Karpas-422 (cell line): ENCODE results near the gene OTUB2. TPM values are rescaled to one million over a fixed set of nuclear protein-coding genes. Genes with fewer than 3 reads are reported as not detected.

ENCODE experiments used
- DNase-seq: peaks from one replicate; pipeline ENCODE4 v3.0.0-alpha.2; 2015
- H2AFZ ChIP-seq: fragments of 200-600 bp; sonication (generic); 2 replicates; pipeline ENCODE4 v1.6.1; 2014; ENCODE audit warnings: antibody characterized with exemption, low read length, mixed read lengths
- H3K27ac ChIP-seq: fragments of 200-600 bp; sonication (generic); 2 replicates; pipeline ENCODE4 v1.5.1; 2014; ENCODE audit warnings: mild to moderate bottlenecking, low read length, moderate library complexity
- H3K27me3 ChIP-seq: fragments of 200-600 bp; sonication (generic); 2 replicates; pipeline ENCODE4 v1.6.1; 2014; ENCODE audit warnings: low read length, mixed read lengths
- H3K36me3 ChIP-seq: fragments of 200-600 bp; sonication (generic); 2 replicates; pipeline ENCODE4 v1.6.1; 2014; ENCODE audit warnings: low read length, mixed read lengths; ENCODE audit not compliant: insufficient read depth
- H3K4me1 ChIP-seq: fragments of 200-600 bp; sonication (generic); 2 replicates; pipeline ENCODE4 v1.6.1; 2014; ENCODE audit warnings: mild to moderate bottlenecking, low read length, mixed read lengths
- H3K4me2 ChIP-seq: fragments of 200-600 bp; sonication (generic); 2 replicates; pipeline ENCODE4 v1.6.1; 2014; ENCODE audit warnings: low read length, low read depth, mild to moderate bottlenecking; ENCODE audit not compliant: poor library complexity, severe bottlenecking
- H3K4me3 ChIP-seq: fragments of 200-600 bp; sonication (generic); 2 replicates; pipeline ENCODE4 v1.5.1; 2014; ENCODE audit warnings: mild to moderate bottlenecking, antibody characterized with exemption, low read length, mixed read lengths
- H3K79me2 ChIP-seq: fragments of 200-600 bp; sonication (generic); 2 replicates; pipeline ENCODE4 v1.6.1; 2014; ENCODE audit warnings: mild to moderate bottlenecking, low read length, mixed read lengths
- H3K9ac ChIP-seq: fragments of 200-600 bp; sonication (generic); 2 replicates; pipeline ENCODE4 v1.6.0; 2014; ENCODE audit warnings: low read length
- H3K9me2 ChIP-seq: fragments of 200-600 bp; sonication (generic), shearing (Covaris generic); replicated peaks from 2 replicates; pipeline ENCODE4 v1.6.0; 2014; ENCODE audit warnings: mild to moderate bottlenecking, low read length, moderate library complexity; ENCODE audit not compliant: insufficient read depth
- H3K9me3 ChIP-seq: fragments of 300-700, 200-600 bp; sonication (generic); 2 replicates; pipeline ENCODE4 v1.6.1; 2014; ENCODE audit warnings: low read length, mixed read lengths
- H4K20me1 ChIP-seq: fragments of 200-600 bp; sonication (generic); 2 replicates; pipeline ENCODE4 v1.6.1; 2014; ENCODE audit warnings: mild to moderate bottlenecking, antibody characterized with exemption, low read length, low read depth; ENCODE audit not compliant: insufficient read depth
- total RNA-seq: library from RNA; depleted of rRNA; stranded (reverse); fragments of >200 nt; shearing (Covaris generic); gene quantifications from 2 replicates; pipeline ENCODE4 v1.2.3, GENCODE V29; 2014; ENCODE audit warnings: low replicate concordance

OTUB2 gene
- total RNA-seq, 1 experiment from 2014 or later: not detected

DNA sequence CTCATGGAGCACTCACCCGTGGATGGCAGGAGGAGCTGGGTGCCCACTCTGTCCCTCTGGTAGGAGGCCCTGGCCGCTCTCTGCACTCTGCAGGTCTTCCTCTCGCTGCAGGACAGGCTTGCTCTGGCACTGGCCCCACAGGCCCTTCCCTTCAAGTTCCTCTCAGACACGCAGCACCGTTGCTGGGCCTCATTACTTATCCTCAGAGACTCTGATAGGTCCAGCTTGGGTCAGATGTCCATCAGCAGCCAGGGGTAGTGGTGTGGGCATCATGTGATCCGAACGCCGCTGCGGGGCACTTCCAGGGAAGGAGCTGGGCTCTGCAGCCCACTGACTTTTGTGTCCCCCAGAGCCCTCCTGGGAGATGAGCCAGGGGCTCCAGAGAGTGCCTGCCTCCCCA is 11.8 kb downstream of the OTUB2 start:
- no peaks in the 10 kb centered on the region for H3K9me3 ChIP-seq
- H3K4me1 ChIP-seq: no peaks in the 10 kb centered on the region
- H3K36me3 ChIP-seq: no peaks in the 10 kb centered on the region
- no peak overlapping the region for H3K4me2 ChIP-seq
- H4K20me1 ChIP-seq: no peaks in the 10 kb centered on the region
- H3K9ac ChIP-seq: no peak overlapping the region
- H2AFZ ChIP-seq: no peak overlapping the region
- H3K79me2 ChIP-seq: no peaks in the 10 kb centered on the region
- no peak overlapping the region for H3K4me3 ChIP-seq
- no peaks in the 10 kb centered on the region for H3K9me2 ChIP-seq
- no peaks in the 10 kb centered on the region for H3K27me3 ChIP-seq
- no peak overlapping the region for H3K27ac ChIP-seq
- no peak for DNase-seq

DNA sequence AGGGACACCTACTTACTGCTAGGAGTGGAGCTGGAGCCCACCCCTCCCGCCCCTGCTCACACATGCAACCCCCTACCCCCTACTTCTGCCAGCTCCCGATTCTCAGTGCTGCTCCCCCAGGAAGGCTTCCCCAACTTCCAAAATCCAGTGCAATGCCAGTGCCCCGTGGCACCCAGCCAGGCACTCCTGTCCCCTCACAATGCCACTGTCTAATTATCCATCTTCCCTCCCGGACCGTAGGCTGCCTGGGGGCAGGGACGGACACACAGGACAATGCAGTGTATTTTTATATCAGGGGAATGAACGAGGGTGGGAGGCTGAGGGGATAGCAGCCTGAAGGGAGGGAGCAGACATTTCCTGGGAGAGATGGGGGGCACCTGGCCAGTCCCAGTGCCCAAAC is 12.4 kb downstream of the OTUB2 start:
- no peaks in the 10 kb centered on the region for H3K9me3 ChIP-seq
- H3K4me3 ChIP-seq: no peak overlapping the region
- H3K36me3 ChIP-seq: no peaks in the 10 kb centered on the region
- no peak overlapping the region for H3K4me2 ChIP-seq
- no peaks in the 10 kb centered on the region for H3K27me3 ChIP-seq
- no peaks in the 10 kb centered on the region for H3K9me2 ChIP-seq
- H3K4me1 ChIP-seq: no peaks in the 10 kb centered on the region
- H2AFZ ChIP-seq: no peak overlapping the region
- peaks cover 4% of the 10 kb centered on the region; the same call in 1 of the 2 replicates for H4K20me1 ChIP-seq
- H3K9ac ChIP-seq: no peak overlapping the region
- H3K27ac ChIP-seq: no peak overlapping the region
- H3K79me2 ChIP-seq: no peaks in the 10 kb centered on the region
- DNase-seq: no peak

DNA sequence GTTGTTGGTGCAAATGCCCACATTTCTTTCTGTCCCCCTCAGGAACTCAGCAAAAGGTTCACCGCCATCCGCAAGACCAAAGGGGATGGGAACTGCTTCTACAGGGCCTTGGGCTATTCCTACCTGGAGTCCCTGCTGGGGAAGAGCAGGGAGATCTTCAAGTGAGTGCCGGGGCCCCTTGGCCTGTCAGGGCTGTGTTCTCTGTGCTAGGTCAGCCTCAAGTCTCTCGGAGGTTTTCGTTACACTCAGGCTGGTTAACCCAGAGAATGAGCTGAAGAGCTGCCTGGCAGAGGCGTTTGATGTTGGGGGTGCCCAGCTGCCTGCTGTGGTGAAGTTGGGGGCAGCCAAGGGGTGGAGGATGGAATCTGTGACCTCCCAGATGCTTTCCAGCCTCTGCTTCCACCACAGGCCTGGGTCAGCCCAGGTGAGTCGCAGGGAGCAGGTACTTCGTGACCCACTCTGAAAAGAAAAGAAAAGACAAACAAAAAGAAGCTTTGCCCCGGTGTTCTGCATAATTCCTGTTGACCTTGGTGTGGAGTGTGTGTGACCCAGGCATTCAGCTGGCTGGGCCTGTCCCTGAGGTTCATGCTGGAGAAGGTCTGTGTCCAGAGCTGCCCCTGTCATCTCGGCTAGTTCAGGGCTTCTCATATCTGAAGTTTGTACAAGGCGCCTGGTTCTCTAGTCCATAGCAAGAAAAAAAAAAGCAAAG is 12.9 kb downstream of the OTUB2 start:
- H4K20me1 ChIP-seq: peaks cover 5% of the 10 kb centered on the region; the same call in 1 of the 2 replicates
- H2AFZ ChIP-seq: no peak overlapping the region
- no peaks in the 10 kb centered on the region for H3K9me3 ChIP-seq
- H3K79me2 ChIP-seq: no peaks in the 10 kb centered on the region
- H3K4me3 ChIP-seq: no peak overlapping the region
- H3K27me3 ChIP-seq: no peaks in the 10 kb centered on the region
- no peaks in the 10 kb centered on the region for H3K9me2 ChIP-seq
- no peak overlapping the region for H3K4me2 ChIP-seq
- DNase-seq: no peak
- no peak overlapping the region for H3K27ac ChIP-seq
- no peaks in the 10 kb centered on the region for H3K4me1 ChIP-seq
- no peak overlapping the region for H3K9ac ChIP-seq
- no peaks in the 10 kb centered on the region for H3K36me3 ChIP-seq

DNA sequence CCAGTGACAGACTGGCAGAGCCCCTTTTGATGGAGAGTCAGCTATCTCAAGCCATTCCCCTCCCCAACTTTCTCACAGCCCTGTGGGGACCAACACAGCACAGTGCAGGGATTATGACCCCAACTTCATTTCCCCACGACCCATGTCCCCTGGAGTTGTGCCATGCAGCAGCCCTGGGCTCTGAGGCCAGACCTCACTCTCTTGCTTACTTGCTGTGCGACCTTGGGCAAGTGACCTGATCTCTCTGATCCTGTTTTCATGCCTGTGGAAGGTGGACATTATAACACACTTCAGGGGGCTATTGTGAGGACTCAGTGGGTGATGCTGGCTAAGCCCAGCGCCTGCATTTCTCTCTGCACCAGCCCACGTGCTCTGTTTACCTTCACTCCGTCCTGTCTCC is 14.1 kb downstream of the OTUB2 start:
- Histone ChIP-seq H3K9ac (no peak overlapping the region), H4K20me1 (peaks cover 5% of the 10 kb centered on the region; the same call in 1 of the 2 replicates), H3K79me2 (no peaks in the 10 kb centered on the region), H3K36me3 (no peaks in the 10 kb centered on the region), H3K9me2 (no peaks in the 10 kb centered on the region), H3K4me1 (no peaks in the 10 kb centered on the region), H3K4me2 (no peak overlapping the region), H3K9me3 (no peaks in the 10 kb centered on the region), H2AFZ (no peak overlapping the region), H3K27ac (no peak overlapping the region), H3K4me3 (no peak overlapping the region), H3K27me3 (no peaks in the 10 kb centered on the region)
- DNase-seq: no peak

DNA sequence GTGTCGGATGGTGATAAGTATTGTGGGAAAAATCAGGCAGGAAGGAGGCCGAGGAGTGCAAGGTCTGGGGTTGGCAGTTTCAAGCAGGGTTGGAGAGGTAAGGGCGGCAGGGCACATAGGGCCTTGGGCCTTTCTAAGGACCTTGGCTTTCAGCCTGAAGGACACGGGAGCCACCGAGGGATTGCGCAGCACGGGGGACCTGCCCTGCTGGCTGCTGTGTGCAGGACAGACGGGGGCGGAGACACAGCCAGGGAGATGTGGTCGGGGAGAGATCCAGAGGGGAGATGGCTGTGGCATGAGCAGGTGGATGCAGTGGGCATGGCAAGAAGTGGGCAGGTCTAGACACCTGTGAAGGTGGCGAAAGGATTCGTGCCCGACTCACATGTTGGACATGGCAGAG is 14.7 kb downstream of the OTUB2 start:
- H3K9ac ChIP-seq: no peak overlapping the region
- H3K4me1 ChIP-seq: no peaks in the 10 kb centered on the region
- H3K36me3 ChIP-seq: peaks cover 4% of the 10 kb centered on the region; the same call in 1 of the 2 replicates
- no peaks in the 10 kb centered on the region for H3K9me2 ChIP-seq
- no peaks in the 10 kb centered on the region for H3K9me3 ChIP-seq
- H4K20me1 ChIP-seq: peaks cover 5% of the 10 kb centered on the region; the same call in 1 of the 2 replicates
- H3K79me2 ChIP-seq: no peaks in the 10 kb centered on the region
- H3K4me2 ChIP-seq: no peak overlapping the region
- H2AFZ ChIP-seq: no peak overlapping the region
- no peak overlapping the region for H3K4me3 ChIP-seq
- DNase-seq: no peak
- H3K27ac ChIP-seq: no peak overlapping the region
- H3K27me3 ChIP-seq: no peaks in the 10 kb centered on the region

DNA sequence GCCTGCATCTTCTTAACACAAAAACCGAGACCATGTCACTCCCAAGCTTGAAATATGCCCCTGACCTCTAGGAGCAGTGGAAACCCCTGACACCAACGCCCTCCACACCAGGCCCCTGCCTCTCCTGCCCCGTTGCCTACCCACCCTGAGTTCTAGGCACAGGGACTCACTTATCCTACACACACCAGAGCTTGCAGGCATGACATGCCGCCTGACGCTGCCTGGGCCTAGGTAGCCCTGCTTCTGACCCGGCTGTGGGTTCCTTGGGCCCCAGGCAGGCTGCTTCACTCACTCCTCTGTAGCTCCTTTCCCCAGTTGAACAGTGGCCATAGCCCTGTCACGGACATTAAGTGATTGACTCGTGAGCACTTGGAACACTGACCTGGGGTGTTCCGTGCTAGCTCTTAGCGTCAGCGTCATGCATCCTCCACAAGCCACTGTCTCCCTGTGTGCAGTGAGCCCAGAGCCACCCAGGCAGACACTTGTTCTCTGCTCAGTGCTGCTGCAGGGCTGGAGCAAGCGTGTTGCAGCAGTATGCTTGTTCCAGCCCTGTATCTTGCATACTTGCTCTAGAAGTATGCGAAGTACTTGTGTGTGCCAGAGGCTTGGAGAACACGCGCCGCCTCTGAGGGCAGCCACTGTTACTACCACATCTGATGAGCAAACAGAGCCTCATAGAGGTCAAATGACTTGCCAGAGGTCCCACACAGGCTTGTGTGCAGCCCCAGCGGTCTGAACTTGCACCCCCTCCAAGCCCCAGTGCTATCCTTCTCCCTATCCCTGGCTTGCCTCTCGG is 15.6 kb downstream of the OTUB2 start:
- Histone ChIP-seq H3K4me3 (no peak overlapping the region), H3K9me3 (no peaks in the 10 kb centered on the region), H3K27ac (no peak overlapping the region), H3K9ac (no peak overlapping the region), H3K4me2 (no peak overlapping the region), H3K27me3 (no peaks in the 10 kb centered on the region), H3K36me3 (peaks cover 4% of the 10 kb centered on the region; the same call in 1 of the 2 replicates), H2AFZ (no peak overlapping the region), H3K79me2 (no peaks in the 10 kb centered on the region), H3K4me1 (no peaks in the 10 kb centered on the region), H4K20me1 (peaks cover 5% of the 10 kb centered on the region; the same call in 1 of the 2 replicates), H3K9me2 (no peaks in the 10 kb centered on the region)
- no peak for DNase-seq

DNA sequence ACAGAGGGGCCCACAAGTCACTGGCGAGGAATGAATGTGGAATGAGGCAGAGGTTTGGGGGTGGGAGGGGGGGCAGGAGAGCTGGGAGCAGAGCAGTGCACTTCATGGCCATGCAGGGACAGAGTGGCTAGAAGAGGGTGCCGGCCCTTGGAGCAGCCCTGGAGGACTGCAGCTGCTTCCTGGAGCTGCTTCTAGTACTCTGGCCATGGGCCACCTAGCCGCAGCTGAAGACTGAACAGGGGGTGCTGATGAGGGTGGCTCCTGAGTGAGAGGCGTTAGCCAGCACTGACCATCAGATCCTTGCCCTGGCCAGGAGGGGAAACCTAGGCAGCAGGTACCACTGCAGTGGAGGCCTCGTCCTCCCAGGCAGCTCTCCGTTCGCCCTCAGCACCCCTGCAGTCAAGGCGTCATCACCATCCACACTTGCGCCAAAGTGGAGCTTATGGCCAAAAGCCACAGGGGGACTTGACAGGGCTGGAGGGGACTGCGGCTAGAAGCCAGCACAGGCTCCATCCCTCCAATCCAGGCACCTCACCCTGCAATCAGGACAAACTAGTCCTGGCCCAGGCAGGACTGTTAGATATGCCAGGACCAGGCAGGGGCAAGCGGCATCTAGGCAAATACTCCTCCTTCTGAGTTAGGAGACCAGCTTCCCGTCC is 16.4 kb downstream of the OTUB2 start:
- Histone ChIP-seq H3K9me3 (no peaks in the 10 kb centered on the region), H3K4me3 (no peak overlapping the region), H2AFZ (no peak overlapping the region), H3K79me2 (no peaks in the 10 kb centered on the region), H3K4me2 (no peak overlapping the region), H3K9me2 (no peaks in the 10 kb centered on the region), H3K4me1 (no peaks in the 10 kb centered on the region), H3K27ac (no peak overlapping the region), H3K36me3 (peaks cover 10% of the 10 kb centered on the region), H3K9ac (no peak overlapping the region), H3K27me3 (no peaks in the 10 kb centered on the region), H4K20me1 (peaks cover 11% of the 10 kb centered on the region)
- no peak for DNase-seq

DNA sequence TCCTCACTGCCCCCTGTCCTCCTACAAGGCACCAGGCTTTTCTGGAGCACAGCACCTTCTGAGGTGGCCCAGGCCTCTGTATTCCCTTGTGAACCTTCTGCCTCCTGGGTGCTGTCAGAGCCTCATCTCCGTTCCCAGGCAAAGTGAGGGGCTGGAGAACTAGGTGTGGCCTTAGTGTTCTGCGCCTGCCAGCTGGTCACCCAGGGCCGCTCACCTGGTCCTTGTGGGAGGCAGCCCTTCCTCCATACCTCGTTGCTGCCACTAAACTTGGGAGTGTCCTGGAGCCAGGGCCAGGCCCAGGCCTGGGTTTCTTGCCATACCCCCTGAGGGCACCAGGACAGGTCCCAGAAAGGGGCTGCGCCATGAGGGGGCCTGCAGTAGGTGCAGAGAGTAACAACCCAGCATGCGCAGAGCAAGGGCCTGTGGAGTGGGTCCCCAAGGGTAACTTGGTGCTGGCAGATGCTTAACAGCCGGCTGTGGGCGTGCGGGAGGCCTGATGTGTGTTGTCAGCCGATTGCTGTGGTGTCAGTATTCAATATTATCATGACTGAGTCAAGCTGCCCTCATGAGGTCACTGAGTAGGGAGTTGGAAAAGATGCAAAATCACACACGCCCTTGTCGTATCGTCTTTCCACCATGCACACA is 17.1 kb downstream of the OTUB2 start:
- Histone ChIP-seq H3K4me2 (no peak overlapping the region), H3K27me3 (no peaks in the 10 kb centered on the region)

More for the DNA sequence above, 17.1 kb downstream of the OTUB2 start:
- peaks cover 11% of the 10 kb centered on the region for H4K20me1 ChIP-seq
- H3K9me2 ChIP-seq: no peaks in the 10 kb centered on the region
- DNase-seq: no peak
- no peak overlapping the region for H3K9ac ChIP-seq
- no peak overlapping the region for H2AFZ ChIP-seq
- H3K4me1 ChIP-seq: no peaks in the 10 kb centered on the region
- no peak overlapping the region for H3K4me3 ChIP-seq
- H3K9me3 ChIP-seq: no peaks in the 10 kb centered on the region
- H3K36me3 ChIP-seq: peaks cover 17% of the 10 kb centered on the region
- no peak overlapping the region for H3K27ac ChIP-seq
- no peaks in the 10 kb centered on the region for H3K79me2 ChIP-seq
